GM12865 (cell line): Measurements from ENCODE around the gene GUCD1.

ENCODE experiments used
- DNase-seq: peaks from one replicate; pipeline ENCODE4 v3.0.0; 2010; ENCODE audit warnings: low read depth
- H3K4me3 ChIP-seq: 2 replicates; pipeline ENCODE4 v1.5.1; 2011; ENCODE audit warnings: mild to moderate bottlenecking, low read depth, low read length, control low read depth
- TF ChIP-seq, protein P1 (sequence below): IDR thresholded peaks from 2 replicates; pipeline ENCODE4 v1.5.1; 2011; ENCODE audit warnings: low read length, control low read depth, low read depth, inconsistent platforms; ENCODE audit not compliant: insufficient read depth; ENCODE audit errors: missing control alignments

The GUCD1 gene

DNA sequence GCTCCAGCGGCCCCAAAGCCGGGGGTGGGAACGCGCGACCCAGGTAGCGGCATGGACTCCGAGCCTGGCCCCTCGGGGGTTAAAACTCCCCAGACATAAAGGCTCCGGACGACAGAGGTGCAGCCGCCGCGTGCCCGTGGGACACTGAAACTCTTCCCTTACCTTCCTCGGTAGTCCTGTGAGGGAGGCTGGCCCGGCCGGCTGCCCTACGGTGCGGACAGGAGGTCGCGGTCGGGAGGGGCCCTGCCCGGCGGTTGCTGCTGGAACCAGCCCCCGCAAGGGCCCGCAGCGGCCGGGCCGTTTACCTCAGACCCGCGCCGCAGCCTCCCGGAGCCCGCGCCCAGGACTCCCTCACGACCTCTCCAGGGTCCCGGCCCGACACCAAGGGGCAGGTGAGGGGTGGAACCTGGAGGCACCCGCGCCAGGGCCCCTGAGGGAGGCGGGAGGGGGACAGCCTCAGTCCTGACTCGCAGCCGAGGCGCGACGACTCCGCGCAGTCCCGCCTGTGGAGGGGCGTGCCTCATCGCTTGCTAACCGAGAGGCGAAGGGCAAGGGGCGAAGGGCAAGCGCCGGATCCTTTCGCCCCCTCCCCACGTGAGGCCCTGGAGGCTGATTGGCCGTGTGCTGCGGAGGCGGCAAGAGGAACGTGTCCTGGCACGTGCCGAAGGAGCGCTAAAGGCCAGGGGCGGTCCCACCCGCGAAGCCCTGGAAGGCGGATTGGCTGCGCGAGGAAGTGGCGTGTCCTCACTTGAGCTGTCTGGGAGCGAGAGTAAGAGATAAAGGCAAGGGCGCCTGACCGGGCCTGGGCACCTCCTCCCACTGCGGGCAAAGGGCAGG is 60.2 kb downstream of the GUCD1 start, which contains the start of gene UPB1:
TSS of gene UPB1 (plus strand) at position 805 of the 837 bp plus-strand sequence. CDS start 72 bp downstream, outside the sequence.
- H3K4me3 ChIP-seq: no peak within 1 kb of the TSS
- TF ChIP-seq, protein P1, sequence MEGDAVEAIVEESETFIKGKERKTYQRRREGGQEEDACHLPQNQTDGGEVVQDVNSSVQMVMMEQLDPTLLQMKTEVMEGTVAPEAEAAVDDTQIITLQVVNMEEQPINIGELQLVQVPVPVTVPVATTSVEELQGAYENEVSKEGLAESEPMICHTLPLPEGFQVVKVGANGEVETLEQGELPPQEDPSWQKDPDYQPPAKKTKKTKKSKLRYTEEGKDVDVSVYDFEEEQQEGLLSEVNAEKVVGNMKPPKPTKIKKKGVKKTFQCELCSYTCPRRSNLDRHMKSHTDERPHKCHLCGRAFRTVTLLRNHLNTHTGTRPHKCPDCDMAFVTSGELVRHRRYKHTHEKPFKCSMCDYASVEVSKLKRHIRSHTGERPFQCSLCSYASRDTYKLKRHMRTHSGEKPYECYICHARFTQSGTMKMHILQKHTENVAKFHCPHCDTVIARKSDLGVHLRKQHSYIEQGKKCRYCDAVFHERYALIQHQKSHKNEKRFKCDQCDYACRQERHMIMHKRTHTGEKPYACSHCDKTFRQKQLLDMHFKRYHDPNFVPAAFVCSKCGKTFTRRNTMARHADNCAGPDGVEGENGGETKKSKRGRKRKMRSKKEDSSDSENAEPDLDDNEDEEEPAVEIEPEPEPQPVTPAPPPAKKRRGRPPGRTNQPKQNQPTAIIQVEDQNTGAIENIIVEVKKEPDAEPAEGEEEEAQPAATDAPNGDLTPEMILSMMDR: no peak
- DNase-seq: no peak

DNA sequence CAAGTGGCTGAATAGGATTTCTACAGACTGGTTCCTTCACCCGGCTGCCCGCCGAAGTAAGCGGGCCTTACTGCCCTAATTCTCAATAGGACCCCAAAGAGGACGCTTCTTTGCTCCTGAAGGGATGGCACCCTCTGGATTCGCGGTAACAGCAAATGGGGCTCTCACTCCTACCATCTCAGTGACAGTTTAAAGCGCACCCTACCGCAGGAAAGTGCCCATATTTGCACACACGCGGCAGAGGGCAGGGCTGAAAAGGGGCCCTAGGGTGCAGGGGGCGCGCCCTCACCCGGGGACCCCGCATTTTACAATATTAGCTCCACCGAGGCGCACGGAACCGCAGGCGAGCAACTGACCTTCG is 60.8 kb downstream of the GUCD1 start:
- no peak for DNase-seq
- no peak overlapping the region for H3K4me3 ChIP-seq
- TF ChIP-seq, protein P1: no peak

DNA sequence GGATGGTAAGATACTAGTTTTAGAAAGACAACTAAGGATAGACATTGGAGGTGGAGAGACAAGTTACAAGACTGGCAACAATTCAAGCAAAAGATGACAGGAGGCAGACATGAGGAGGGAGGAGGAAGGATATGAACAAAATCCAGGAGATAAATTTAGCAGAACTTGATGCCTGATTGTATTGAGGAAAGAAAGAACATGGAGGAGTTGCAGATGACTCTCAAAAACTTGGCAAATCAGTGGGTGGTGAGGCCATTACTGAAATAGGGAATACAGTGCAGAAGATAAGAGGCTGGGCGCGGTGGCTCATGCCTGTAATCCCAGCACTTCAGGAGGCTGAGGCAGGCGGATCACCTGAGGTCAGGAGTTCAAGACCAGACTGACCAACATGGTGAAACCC is 62.5 kb downstream of the GUCD1 start:
- TF ChIP-seq, protein P1: no peak
- no peak overlapping the region for H3K4me3 ChIP-seq
- DNase-seq: no peak
